Adipose tissue (tissue), 3 donors: ENCODE data around the gene FGF6. TPM values are rescaled to one million over a fixed set of nuclear protein-coding genes. Genes with fewer than 3 reads are reported as not detected.

Experiments used
- H3K27ac ChIP-seq: one replicate; pipeline ENCODE4 v1.5.1; 2013; ENCODE audit warnings: low read depth, low read length
- WGBS, 3 donors: extraction: QIAGEN DNeasy Blood & Tissue Kit; methylation state at CpG; one replicate each; pipeline ENCODE4 v1.1.7; 2013; 5-methylcytosine and 5-hydroxymethylcytosine counted together
- polyA plus RNA-seq, 3 donors: library from polyadenylated mRNA; stranded (reverse); fragments of 200-250 nt; gene quantifications; one replicate each; pipeline ENCODE4 v1.2.3, GENCODE V29; 2013
- donor health status: healthy with polysubstance abuse.
- donor health status: Bipolar disorder and iron deficiency.
- donor health status: healthy.

FGF6 gene
- polyA plus RNA-seq, 3 donors, result not detected

GRCh38 chr12:4448943-4449850 lies 3.6 kb upstream of the FGF6 start:
- no peak overlapping the region for H3K27ac ChIP-seq
- WGBS, 3 donors, result 86 to 91% (median 87%) methylated on average over 9 of the region's 9 CpGs

- H3K27ac ChIP-seq, result no peak overlapping the region
- 82 to 88% (median 86%) methylated on average over 6 of the region's 6 CpGs for WGBS, 3 donors
Measured at GRCh38 chr12:4448371-4448940, 2.8 kb upstream of the FGF6 start.

GRCh38 chr12:4447151-4447550 lies 1.5 kb upstream of the FGF6 start:
- 82 to 95% (median 87%) methylated on average over 3 of the region's 3 CpGs for WGBS, 3 donors
- H3K27ac ChIP-seq, result no peak overlapping the region

- 69 to 89% (median 73%) methylated on average over 2 of the region's 2 CpGs for WGBS, 3 donors
- no peak overlapping the region for H3K27ac ChIP-seq
Measured at GRCh38 chr12:4446335-4446734, 720 bp upstream of the FGF6 start.

- WGBS, 3 donors, result 85 to 92% (median 92%) methylated on average over 8 of the region's 8 CpGs
- H3K27ac ChIP-seq, result no peak overlapping the region
Measured at GRCh38 chr12:4444031-4444430, 1.6 kb downstream of the FGF6 start.

- H3K27ac ChIP-seq, result no peak overlapping the region
- 81 to 91% (median 91%) methylated on average over 17 of the region's 17 CpGs for WGBS, 3 donors
Measured at GRCh38 chr12:4443616-4444015, 2.0 kb downstream of the FGF6 start.

GRCh38 chr12:4441355-4442335 lies 4.0 kb downstream of the FGF6 start:
- H3K27ac ChIP-seq, result no peak overlapping the region
- WGBS, 3 donors, result 22 to 45% (median 38%) methylated on average over 19 of the region's 19 CpGs

GRCh38 chr12:4440187-4440941 lies 5.3 kb downstream of the FGF6 start:
- 52 to 86% (median 81%) methylated on average over 5 of the region's 5 CpGs for WGBS, 3 donors
- H3K27ac ChIP-seq, result no peak overlapping the region

GRCh38 chr12:4439736-4440135 lies 5.9 kb downstream of the FGF6 start:
- WGBS, 3 donors, result 69 to 74% (median 72%) methylated on average over 5 of the region's 5 CpGs
- no peak overlapping the region for H3K27ac ChIP-seq

GRCh38 chr12:4438834-4439596 lies 6.6 kb downstream of the FGF6 start:
- WGBS, 3 donors, result 59 to 73% (median 60%) methylated on average over 14 of the region's 14 CpGs
- no peak overlapping the region for H3K27ac ChIP-seq

- no peak overlapping the region for H3K27ac ChIP-seq
- 68 to 81% (median 77%) methylated on average over 6 of the region's 6 CpGs for WGBS, 3 donors
Measured at GRCh38 chr12:4435537-4435936, 10.1 kb downstream of the FGF6 start.

- 79 to 81% (median 81%) methylated on average over 8 of the region's 8 CpGs for WGBS, 3 donors
- no peak overlapping the region for H3K27ac ChIP-seq
Measured at GRCh38 chr12:4434706-4435425, 10.7 kb downstream of the FGF6 start.

GRCh38 chr12:4434301-4434700 lies 11.3 kb downstream of the FGF6 start:
- H3K27ac ChIP-seq, result no peak overlapping the region
- 85 to 89% (median 87%) methylated on average over 4 of the region's 4 CpGs for WGBS, 3 donors

GRCh38 chr12:4433745-4434058 lies 11.9 kb downstream of the FGF6 start:
- 47 to 65% (median 57%) methylated on average over 4 of the region's 4 CpGs for WGBS, 3 donors
- H3K27ac ChIP-seq, result no peak overlapping the region

GRCh38 chr12:4432878-4433744 lies 12.5 kb downstream of the FGF6 start:
- WGBS, 3 donors, result 55 to 65% (median 64%) methylated on average over 9 of the region's 9 CpGs
- H3K27ac ChIP-seq, result no peak overlapping the region

GRCh38 chr12:4431866-4432265 lies 13.7 kb downstream of the FGF6 start:
- H3K27ac ChIP-seq, result no peak overlapping the region
- 69 to 75% (median 73%) methylated on average over 7 of the region's 7 CpGs for WGBS, 3 donors
